CD14-positive monocyte (primary cell): ENCODE measurements around the gene ARID3A. TPM values are rescaled to one million over a fixed set of nuclear protein-coding genes. Genes with fewer than 3 reads are reported as not detected.

Experiments used
- polyA plus RNA-seq, 3 donors: library from polyadenylated mRNA; depleted of rRNA in 1 of 3; unstranded in 2 of 3; stranded (reverse) in 1 of 3; fragments of 300-500 nt in 2 of 3; fragments of >200 nt in 1 of 3; fragmentation: Illumina TruSeq in 2 of 3; gene quantifications; 1 replicate in 2 of 3; 2 replicates in 1 of 3; pipeline ENCODE4 v1.2.3, GENCODE V29; 2012 to 2021
- small RNA-seq: library from RNA; depleted of rRNA; stranded (forward); fragments of <200 nt; gene quantifications from one replicate; pipeline ENCODE3, GENCODE V24; 2012; ENCODE audit warnings: low read depth; ENCODE audit not compliant: insufficient read length

Gene ARID3A
- polyA plus RNA-seq, 3 donors, result 2.1 to 41.6 (median 3.2) TPM

Small RNAs within 50 kb of the gene (small RNA-seq; reads per million reads assigned to genes)
- gene RNU6-2 (77.0 reads per million, percentile 95 among the genes with 10 or more reads in this experiment), gene RNU6-9 (20.6 reads per million, percentile 87 among the genes with 10 or more reads in this experiment)

Other genes starting within 250 kb of the ARID3A start
- 10 to 100 TPM in 1 of 3 donors, 1 to 10 TPM in 2; 2.5 to 42.1 (median 5.2) TPM for gene FSTL3, start 249.6 kb upstream of the ARID3A start, polyA plus RNA-seq
- 1 to 10 TPM in 1 of 3 donors, under 1 TPM in 2; 0.16 to 1.4 (median 0.78) TPM for gene PRSS57, start 230.6 kb upstream of the ARID3A start, polyA plus RNA-seq
- gene PALM, start 217.1 kb upstream of the ARID3A start, polyA plus RNA-seq, result under 1 TPM in 1 of 3 donors, not detected in 2; 0.23 TPM
- gene MISP, start 174.9 kb upstream of the ARID3A start, polyA plus RNA-seq, result not detected
- 100 to 1,000 TPM in 1 of 3 donors, 10 to 100 TPM in 2; 62.4 to 117 (median 81.6) TPM for gene PTBP1, start 128.6 kb upstream of the ARID3A start, polyA plus RNA-seq
- 1 to 10 TPM in 1 of 3 donors, not detected in 2; 1.2 TPM for gene PLPPR3, start 104.1 kb upstream of the ARID3A start, polyA plus RNA-seq
- gene AZU1, start 98.2 kb upstream of the ARID3A start, polyA plus RNA-seq, result 1 to 10 TPM; 2.7 to 5.7 (median 4.3) TPM
- under 1 TPM in 1 of 3 donors, not detected in 2; 0.11 TPM for gene PRTN3, start 85.0 kb upstream of the ARID3A start, polyA plus RNA-seq
- 1 to 10 TPM in 2 of 3 donors, under 1 TPM in 1; 0.61 to 2.0 (median 1.3) TPM for gene ELANE, start 73.7 kb upstream of the ARID3A start, polyA plus RNA-seq
- gene CFD, start 66.4 kb upstream of the ARID3A start, polyA plus RNA-seq, result 100 to 1,000 TPM; 272 to 862 (median 654) TPM
- gene MED16, start 32.8 kb upstream of the ARID3A start, polyA plus RNA-seq, result 10 to 100 TPM; 20.7 to 37.4 (median 32.8) TPM
- not detected for gene RNU6-9, start 32.6 kb upstream of the ARID3A start, polyA plus RNA-seq
- gene R3HDM4, start 12.8 kb upstream of the ARID3A start, polyA plus RNA-seq, result 10 to 100 TPM; 70.8 to 99.9 (median 78.7) TPM
- gene KISS1R, start 8.7 kb upstream of the ARID3A start, polyA plus RNA-seq, result not detected
- gene WDR18, start 58.3 kb downstream of the ARID3A start, polyA plus RNA-seq, result 10 to 100 TPM; 21.3 to 52.7 (median 49.9) TPM
- gene GRIN3B, start 74.4 kb downstream of the ARID3A start, polyA plus RNA-seq, result under 1 TPM in 2 of 3 donors, not detected in 1; 0.13 to 0.27 TPM
- gene TMEM259, start 95.1 kb downstream of the ARID3A start, polyA plus RNA-seq, result 100 to 1,000 TPM in 1 of 3 donors, 10 to 100 TPM in 2; 37.4 to 417 (median 45.0) TPM
- gene RNU6-2, start 95.5 kb downstream of the ARID3A start, polyA plus RNA-seq, result not detected
- gene CNN2, start 100.6 kb downstream of the ARID3A start, polyA plus RNA-seq, result 100 to 1,000 TPM in 2 of 3 donors, 10 to 100 TPM in 1; 69.9 to 213 (median 144) TPM
- 100 to 1,000 TPM in 1 of 3 donors, 1 to 10 TPM in 2; 1.7 to 104 (median 7.8) TPM for gene ABCA7, start 114.1 kb downstream of the ARID3A start, polyA plus RNA-seq
- 100 to 1,000 TPM; 108 to 308 (median 137) TPM for gene ARHGAP45, start 141.1 kb downstream of the ARID3A start, polyA plus RNA-seq
- gene POLR2E, start 169.3 kb downstream of the ARID3A start, polyA plus RNA-seq, result 100 to 1,000 TPM; 183 to 222 (median 195) TPM
- gene GPX4, start 178.0 kb downstream of the ARID3A start, polyA plus RNA-seq, result 100 to 1,000 TPM; 459 to 508 (median 493) TPM
- gene SBNO2, start 248.2 kb downstream of the ARID3A start, polyA plus RNA-seq, result 10 to 100 TPM in 1 of 3 donors, 1 to 10 TPM in 1, under 1 TPM in 1; 0.71 to 75.0 (median 2.6) TPM